ENCODE results near the gene EDARADD. TPM values are rescaled to one million over a fixed set of nuclear protein-coding genes. Genes with fewer than 3 reads are reported as not detected.

The EDARADD gene
- total and polyA plus RNA-seq, 4 donors, result 0.13 to 0.67 (median 0.26) TPM

DNA sequence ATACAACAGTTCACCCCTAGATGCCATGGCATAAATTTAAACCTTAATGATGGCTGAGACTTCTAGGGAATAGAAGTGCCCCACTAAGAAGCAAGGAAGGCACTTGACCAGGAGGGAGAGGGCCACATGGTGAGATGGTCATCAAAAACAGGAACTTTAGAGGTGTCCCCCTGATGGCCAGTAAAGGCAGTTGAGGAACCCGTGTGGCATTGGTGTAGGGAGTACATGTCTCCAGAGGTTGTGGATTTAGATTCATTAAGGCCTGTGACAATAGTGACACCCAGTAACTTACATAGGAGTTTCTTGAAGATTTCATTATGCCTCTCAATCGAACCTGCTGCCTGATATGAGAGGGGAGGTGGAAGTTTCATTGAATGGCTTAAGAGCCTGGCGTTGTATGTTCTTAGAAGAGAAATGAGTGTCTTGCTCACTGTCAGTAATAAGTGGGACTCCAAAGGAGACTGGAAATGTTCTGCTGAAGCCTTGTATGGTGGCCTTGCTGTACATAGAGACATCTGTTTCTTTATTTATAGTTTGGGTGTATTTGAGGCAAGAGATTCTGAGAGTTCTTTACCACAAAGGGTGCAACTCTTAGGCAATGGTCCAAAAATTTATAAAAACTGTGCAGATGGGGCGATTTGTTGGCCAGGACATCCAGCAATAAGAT lies 27.9 kb downstream of the EDARADD start:
- no peaks in the 10 kb centered on the region for H3K4me1 ChIP-seq (ENCODE audit: control insufficient read depth in 4 of 4, insufficient read depth in 4 of 4, low read length in 3 of 4)
- no peaks in the 10 kb centered on the region for H3K36me3 ChIP-seq (ENCODE audit: control insufficient read depth in 4 of 4, insufficient read depth in 3 of 4, low read depth in 1 of 4, low read length in 3 of 4)
- H3K9ac ChIP-seq (ENCODE audit: low read depth in 1 of 2, low read length in 2 of 2), result no peak overlapping the region
- TF ChIP-seq FOXA2 (IDR thresholded peaks at IDR 0.05), result no peak
- TF ChIP-seq FOXA1 (IDR thresholded peaks at IDR 0.05), result no peak
- no peak overlapping the region for H3K27ac ChIP-seq (ENCODE audit: low read depth in 1 of 2, low read length in 2 of 2)
- WGBS, result 65% methylated on average over 4 of the region's 4 CpGs
- H3K4me3 ChIP-seq (ENCODE audit: low read depth in 1 of 3, low read length in 3 of 3), result no peak overlapping the region
- H3K27me3 ChIP-seq (ENCODE audit: control insufficient read depth in 4 of 4, insufficient read depth in 4 of 4, low read length in 3 of 4), result no peaks in the 10 kb centered on the region
- no peak for DNase-seq (ENCODE audit: low spot score)
- H3K9me3 ChIP-seq (ENCODE audit: control insufficient read depth in 4 of 4, low read length in 3 of 4), result no peaks in the 10 kb centered on the region

DNA sequence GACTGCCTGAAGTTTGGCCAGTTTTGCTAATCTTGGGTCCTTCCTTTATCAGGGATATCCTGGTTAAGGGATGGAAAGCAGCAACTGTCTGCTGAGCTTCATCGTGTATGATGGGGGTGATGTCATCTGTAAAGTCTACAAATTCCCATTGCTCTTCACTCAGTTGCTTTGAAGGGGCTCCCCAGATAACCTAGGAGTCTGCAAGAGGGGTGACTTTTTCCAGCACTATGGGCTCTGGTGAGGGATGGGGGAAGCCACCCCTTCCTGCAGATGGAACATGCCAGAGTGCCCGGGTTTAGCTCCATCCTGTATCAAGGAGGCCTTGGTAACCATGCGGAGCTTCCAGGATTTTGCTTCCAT lies 28.4 kb downstream of the EDARADD start:
- no peaks in the 10 kb centered on the region for H3K36me3 ChIP-seq (ENCODE audit: control insufficient read depth in 4 of 4, insufficient read depth in 3 of 4, low read depth in 1 of 4, low read length in 3 of 4)
- H3K27me3 ChIP-seq (ENCODE audit: control insufficient read depth in 4 of 4, insufficient read depth in 4 of 4, low read length in 3 of 4), result no peaks in the 10 kb centered on the region
- H3K4me1 ChIP-seq (ENCODE audit: control insufficient read depth in 4 of 4, insufficient read depth in 4 of 4, low read length in 3 of 4), result no peaks in the 10 kb centered on the region
- TF ChIP-seq HNF4A (conservative IDR thresholded peaks at IDR 0.05) (no peak), HNF4G (IDR thresholded peaks at IDR 0.05) (no peak), SP1 (IDR thresholded peaks at IDR 0.05) (no peak), JUND (IDR thresholded peaks at IDR 0.05) (no peak), RAD21 (IDR thresholded peaks at IDR 0.05) (no peak), YY1 (IDR thresholded peaks at IDR 0.05) (no peak)
- TF ChIP-seq, protein P1, sequence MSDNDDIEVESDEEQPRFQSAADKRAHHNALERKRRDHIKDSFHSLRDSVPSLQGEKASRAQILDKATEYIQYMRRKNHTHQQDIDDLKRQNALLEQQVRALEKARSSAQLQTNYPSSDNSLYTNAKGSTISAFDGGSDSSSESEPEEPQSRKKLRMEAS (IDR thresholded peaks at IDR 0.05), result no peak
- H3K27ac ChIP-seq (ENCODE audit: low read depth in 1 of 2, low read length in 2 of 2), result no peak overlapping the region
- no peak for DNase-seq (ENCODE audit: low spot score)
- H3K9ac ChIP-seq (ENCODE audit: low read depth in 1 of 2, low read length in 2 of 2), result no peak overlapping the region
- WGBS, result 86% methylated on average over 3 of the region's 3 CpGs
- H3K4me3 ChIP-seq (ENCODE audit: low read depth in 1 of 3, low read length in 3 of 3), result no peak overlapping the region
- H3K9me3 ChIP-seq (ENCODE audit: control insufficient read depth in 4 of 4, low read length in 3 of 4), result no peaks in the 10 kb centered on the region

DNA sequence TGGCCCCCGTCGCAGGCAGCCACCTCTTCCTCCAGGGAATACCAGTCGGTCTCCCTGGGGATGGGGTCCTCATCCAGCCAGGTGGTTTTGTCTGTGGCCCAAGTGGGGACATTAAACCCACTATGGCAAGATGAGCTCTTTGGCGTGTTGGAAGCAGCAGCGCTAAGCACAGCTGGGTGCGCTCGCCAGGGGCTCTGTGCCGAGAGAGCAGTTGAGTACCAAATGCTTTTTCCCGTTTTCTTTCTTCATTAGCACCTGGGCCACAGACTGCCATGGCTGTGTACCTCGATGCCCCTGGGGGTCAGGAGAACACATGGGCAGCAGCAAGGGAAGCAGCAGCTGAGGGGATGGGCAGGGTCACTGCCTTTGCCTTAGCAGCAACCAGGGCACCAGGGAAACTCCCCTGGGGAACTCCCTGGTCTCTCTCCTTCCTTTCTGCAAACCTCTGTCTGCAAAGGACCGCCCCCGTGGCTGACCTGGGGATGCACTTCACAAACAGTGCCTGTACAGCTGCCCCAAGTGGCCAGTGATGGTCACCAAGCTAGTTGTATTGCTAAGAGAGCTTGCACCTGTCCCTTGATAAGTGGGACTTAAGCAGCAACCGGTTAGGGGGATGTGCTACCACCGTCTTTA lies 31.1 kb downstream of the EDARADD start:
- H3K4me1 ChIP-seq (ENCODE audit: control insufficient read depth in 4 of 4, insufficient read depth in 4 of 4, low read length in 3 of 4), result no peaks in the 10 kb centered on the region
- TF ChIP-seq, protein P2, sequence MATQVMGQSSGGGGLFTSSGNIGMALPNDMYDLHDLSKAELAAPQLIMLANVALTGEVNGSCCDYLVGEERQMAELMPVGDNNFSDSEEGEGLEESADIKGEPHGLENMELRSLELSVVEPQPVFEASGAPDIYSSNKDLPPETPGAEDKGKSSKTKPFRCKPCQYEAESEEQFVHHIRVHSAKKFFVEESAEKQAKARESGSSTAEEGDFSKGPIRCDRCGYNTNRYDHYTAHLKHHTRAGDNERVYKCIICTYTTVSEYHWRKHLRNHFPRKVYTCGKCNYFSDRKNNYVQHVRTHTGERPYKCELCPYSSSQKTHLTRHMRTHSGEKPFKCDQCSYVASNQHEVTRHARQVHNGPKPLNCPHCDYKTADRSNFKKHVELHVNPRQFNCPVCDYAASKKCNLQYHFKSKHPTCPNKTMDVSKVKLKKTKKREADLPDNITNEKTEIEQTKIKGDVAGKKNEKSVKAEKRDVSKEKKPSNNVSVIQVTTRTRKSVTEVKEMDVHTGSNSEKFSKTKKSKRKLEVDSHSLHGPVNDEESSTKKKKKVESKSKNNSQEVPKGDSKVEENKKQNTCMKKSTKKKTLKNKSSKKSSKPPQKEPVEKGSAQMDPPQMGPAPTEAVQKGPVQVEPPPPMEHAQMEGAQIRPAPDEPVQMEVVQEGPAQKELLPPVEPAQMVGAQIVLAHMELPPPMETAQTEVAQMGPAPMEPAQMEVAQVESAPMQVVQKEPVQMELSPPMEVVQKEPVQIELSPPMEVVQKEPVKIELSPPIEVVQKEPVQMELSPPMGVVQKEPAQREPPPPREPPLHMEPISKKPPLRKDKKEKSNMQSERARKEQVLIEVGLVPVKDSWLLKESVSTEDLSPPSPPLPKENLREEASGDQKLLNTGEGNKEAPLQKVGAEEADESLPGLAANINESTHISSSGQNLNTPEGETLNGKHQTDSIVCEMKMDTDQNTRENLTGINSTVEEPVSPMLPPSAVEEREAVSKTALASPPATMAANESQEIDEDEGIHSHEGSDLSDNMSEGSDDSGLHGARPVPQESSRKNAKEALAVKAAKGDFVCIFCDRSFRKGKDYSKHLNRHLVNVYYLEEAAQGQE (IDR thresholded peaks at IDR 0.05), result no peak
- TF ChIP-seq, protein P3, sequence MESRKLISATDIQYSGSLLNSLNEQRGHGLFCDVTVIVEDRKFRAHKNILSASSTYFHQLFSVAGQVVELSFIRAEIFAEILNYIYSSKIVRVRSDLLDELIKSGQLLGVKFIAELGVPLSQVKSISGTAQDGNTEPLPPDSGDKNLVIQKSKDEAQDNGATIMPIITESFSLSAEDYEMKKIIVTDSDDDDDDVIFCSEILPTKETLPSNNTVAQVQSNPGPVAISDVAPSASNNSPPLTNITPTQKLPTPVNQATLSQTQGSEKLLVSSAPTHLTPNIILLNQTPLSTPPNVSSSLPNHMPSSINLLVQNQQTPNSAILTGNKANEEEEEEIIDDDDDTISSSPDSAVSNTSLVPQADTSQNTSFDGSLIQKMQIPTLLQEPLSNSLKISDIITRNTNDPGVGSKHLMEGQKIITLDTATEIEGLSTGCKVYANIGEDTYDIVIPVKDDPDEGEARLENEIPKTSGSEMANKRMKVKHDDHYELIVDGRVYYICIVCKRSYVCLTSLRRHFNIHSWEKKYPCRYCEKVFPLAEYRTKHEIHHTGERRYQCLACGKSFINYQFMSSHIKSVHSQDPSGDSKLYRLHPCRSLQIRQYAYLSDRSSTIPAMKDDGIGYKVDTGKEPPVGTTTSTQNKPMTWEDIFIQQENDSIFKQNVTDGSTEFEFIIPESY (IDR thresholded peaks at IDR 0.05), result no peak
- TF ChIP-seq, protein P1 (IDR thresholded peaks at IDR 0.05), result no peak
- TF ChIP-seq FOXA2 (IDR thresholded peaks at IDR 0.05) (no peak), JUND (IDR thresholded peaks at IDR 0.05) (no peak), TAF1 (conservative IDR thresholded peaks at IDR 0.05) (no peak), GABPA (IDR thresholded peaks at IDR 0.05 in 1 of 2, conservative IDR thresholded peaks at IDR 0.05 in 1 of 2) (no peak), NR2F2 (IDR thresholded peaks at IDR 0.05) (no peak), SP1 (IDR thresholded peaks at IDR 0.05) (no peak), RXRA (IDR thresholded peaks at IDR 0.05) (no peak), HNF4A (conservative IDR thresholded peaks at IDR 0.05) (no peak), EGR1 (IDR thresholded peaks at IDR 0.05; ENCODE audit: low read depth in 2 of 2) (no peak), HNF4G (IDR thresholded peaks at IDR 0.05) (no peak), FOXA1 (IDR thresholded peaks at IDR 0.05) (no peak), RAD21 (IDR thresholded peaks at IDR 0.05) (no peak), YY1 (IDR thresholded peaks at IDR 0.05) (no peak)
- TF ChIP-seq, protein P4, sequence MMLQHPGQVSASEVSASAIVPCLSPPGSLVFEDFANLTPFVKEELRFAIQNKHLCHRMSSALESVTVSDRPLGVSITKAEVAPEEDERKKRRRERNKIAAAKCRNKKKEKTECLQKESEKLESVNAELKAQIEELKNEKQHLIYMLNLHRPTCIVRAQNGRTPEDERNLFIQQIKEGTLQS (IDR thresholded peaks at IDR 0.05), result no peak
- TF ChIP-seq, protein P5, sequence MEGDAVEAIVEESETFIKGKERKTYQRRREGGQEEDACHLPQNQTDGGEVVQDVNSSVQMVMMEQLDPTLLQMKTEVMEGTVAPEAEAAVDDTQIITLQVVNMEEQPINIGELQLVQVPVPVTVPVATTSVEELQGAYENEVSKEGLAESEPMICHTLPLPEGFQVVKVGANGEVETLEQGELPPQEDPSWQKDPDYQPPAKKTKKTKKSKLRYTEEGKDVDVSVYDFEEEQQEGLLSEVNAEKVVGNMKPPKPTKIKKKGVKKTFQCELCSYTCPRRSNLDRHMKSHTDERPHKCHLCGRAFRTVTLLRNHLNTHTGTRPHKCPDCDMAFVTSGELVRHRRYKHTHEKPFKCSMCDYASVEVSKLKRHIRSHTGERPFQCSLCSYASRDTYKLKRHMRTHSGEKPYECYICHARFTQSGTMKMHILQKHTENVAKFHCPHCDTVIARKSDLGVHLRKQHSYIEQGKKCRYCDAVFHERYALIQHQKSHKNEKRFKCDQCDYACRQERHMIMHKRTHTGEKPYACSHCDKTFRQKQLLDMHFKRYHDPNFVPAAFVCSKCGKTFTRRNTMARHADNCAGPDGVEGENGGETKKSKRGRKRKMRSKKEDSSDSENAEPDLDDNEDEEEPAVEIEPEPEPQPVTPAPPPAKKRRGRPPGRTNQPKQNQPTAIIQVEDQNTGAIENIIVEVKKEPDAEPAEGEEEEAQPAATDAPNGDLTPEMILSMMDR (IDR thresholded peaks at IDR 0.05; ENCODE audit: low read depth, low read length, missing input control), result no peak
- H3K27me3 ChIP-seq (ENCODE audit: control insufficient read depth in 4 of 4, insufficient read depth in 4 of 4, low read length in 3 of 4), result no peaks in the 10 kb centered on the region
- H3K27ac ChIP-seq (ENCODE audit: low read depth in 1 of 2, low read length in 2 of 2), result no peak overlapping the region
- no peak overlapping the region for H3K4me3 ChIP-seq (ENCODE audit: low read depth in 1 of 3, low read length in 3 of 3)
- DNase-seq (ENCODE audit: low spot score), result no peak
- no peak overlapping the region for H3K9ac ChIP-seq (ENCODE audit: low read depth in 1 of 2, low read length in 2 of 2)
- H3K9me3 ChIP-seq (ENCODE audit: control insufficient read depth in 4 of 4, low read length in 3 of 4), result no peaks in the 10 kb centered on the region
- H3K36me3 ChIP-seq (ENCODE audit: control insufficient read depth in 4 of 4, insufficient read depth in 3 of 4, low read depth in 1 of 4, low read length in 3 of 4), result no peaks in the 10 kb centered on the region
- 85% methylated on average over 14 of the region's 14 CpGs for WGBS

Data from liver (tissue), 9 donors.